ENCODE measurements around the gene MRI1. TPM values are rescaled to one million over a fixed set of nuclear protein-coding genes. Genes with fewer than 3 reads are reported as not detected.
A peak's percentile ranks its signal among the peaks of the same experiment; 100 is the strongest.

MRI1 gene
- total RNA-seq, 2 experiments from 2014 or later, result 35.8 to 38.2 TPM

DNA sequence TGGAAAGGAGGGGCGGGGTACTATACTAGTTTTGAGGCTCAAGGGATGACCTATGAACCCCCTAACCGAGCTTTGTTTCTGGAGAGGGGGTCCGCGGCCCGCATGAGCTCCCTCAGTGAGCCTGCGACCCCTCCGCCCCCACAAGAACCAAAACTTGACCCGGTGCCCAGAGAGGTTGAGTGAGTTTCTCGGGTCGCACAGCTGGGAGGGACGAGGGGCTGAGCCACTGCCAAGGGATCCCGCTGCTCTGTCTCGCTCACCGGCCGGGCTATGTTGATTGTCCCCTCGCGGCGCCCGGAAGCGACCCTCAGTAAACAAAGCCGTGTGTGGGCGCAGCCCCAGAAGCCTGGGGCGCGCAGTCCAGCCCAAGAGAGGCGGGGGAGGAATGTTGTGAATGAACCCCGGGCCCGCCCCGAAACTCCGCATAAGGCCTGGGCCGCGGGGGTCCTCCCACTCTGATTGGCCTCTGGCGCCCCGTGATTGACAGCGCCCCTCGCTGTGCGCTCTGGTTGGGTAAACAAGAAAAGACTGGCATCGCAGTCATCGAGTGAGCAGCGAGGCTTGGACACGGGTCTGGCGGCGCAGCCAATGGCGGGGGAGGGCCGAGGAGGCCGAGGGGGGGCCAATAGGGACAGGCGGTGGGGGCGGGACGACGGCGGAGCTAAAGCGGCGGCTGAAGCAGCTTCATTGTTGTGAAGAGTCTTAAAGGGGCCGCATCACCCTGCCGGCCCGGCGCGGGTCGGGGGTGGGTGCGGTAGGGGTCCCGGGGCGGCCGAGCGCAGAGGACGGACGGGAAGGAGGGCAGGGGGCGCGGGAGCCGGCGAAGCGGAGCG lies 30.7 kb downstream of the MRI1 start, which contains the start of gene ZSWIM4:
Gene ZSWIM4, plus strand, starts transcription at position 687 of the 833 bp plus-strand sequence. CDS start 206 bp downstream, outside the sequence.
- peak; percentile 98 for DNase-seq
- Mint-ChIP-seq H3K4me1 (peaks cover 24% of the 10 kb centered on the region), H3K27me3 (no peaks in the 10 kb centered on the region), H3K4me3 (peak within 1 kb of the TSS; percentile 98), H3K9me3 (no peaks in the 10 kb centered on the region), H3K27ac (peak within 1 kb of the TSS; percentile 87), H3K36me3 (no peaks in the 10 kb centered on the region)

- Mint-ChIP-seq H3K9me3 (no peaks in the 10 kb centered on the region), H3K36me3 (no peaks in the 10 kb centered on the region), H3K4me3 (peak overlapping the region; percentile 87), H3K27ac (peak overlapping the region; percentile 65), H3K27me3 (no peaks in the 10 kb centered on the region), H3K4me1 (peaks cover 22% of the 10 kb centered on the region)
- no peak for DNase-seq
These were observed 31.4 kb downstream of the MRI1 start for GRCh38 chr19:13795595-13796300.

GRCh38 chr19:13796301-13797057 lies 32.2 kb downstream of the MRI1 start:
- Mint-ChIP-seq H3K27ac (peak overlapping the region; percentile 65), H3K9me3 (no peaks in the 10 kb centered on the region)
- DNase-seq, result no peak

DNA sequence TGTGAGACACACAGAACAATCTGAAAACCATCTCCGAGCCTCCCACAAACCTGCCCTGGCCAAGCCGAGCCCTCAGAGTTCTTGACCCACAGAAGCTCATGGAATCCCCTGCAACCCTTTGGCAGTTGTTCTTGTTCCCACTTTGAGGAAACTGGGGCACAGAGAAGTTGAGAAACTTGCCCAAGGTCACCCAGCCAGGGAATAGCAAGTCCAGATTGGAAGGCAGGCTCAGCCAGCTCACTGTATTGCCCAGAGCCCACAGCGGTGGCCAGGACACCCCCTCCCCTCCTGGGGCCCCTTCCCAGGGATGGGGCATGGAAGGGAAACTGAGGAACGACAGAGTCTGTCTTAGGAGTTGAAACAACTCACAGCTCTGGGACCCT lies 32.7 kb downstream of the MRI1 start:
- H3K4me3 Mint-ChIP-seq, result peak overlapping the region; percentile 87
- H3K4me1 Mint-ChIP-seq, result peaks cover 22% of the 10 kb centered on the region
- no peaks in the 10 kb centered on the region for H3K9me3 Mint-ChIP-seq
- H3K27me3 Mint-ChIP-seq, result no peaks in the 10 kb centered on the region
- H3K27ac Mint-ChIP-seq, result no peak overlapping the region
- no peak for DNase-seq
- H3K36me3 Mint-ChIP-seq, result no peaks in the 10 kb centered on the region

More at GRCh38 chr19:13796301-13797057, 32.2 kb downstream of the MRI1 start:
- peaks cover 22% of the 10 kb centered on the region for H3K4me1 Mint-ChIP-seq
- H3K36me3 Mint-ChIP-seq, result no peaks in the 10 kb centered on the region
- H3K4me3 Mint-ChIP-seq, result peak overlapping the region; percentile 87
- H3K27me3 Mint-ChIP-seq, result no peaks in the 10 kb centered on the region

GRCh38 chr19:13797870-13798269 lies 33.5 kb downstream of the MRI1 start:
- Mint-ChIP-seq H3K27me3 (no peaks in the 10 kb centered on the region), H3K27ac (no peak overlapping the region)

GRCh38 chr19:13799669-13800068 lies 35.3 kb downstream of the MRI1 start:
- H3K36me3 Mint-ChIP-seq, result no peaks in the 10 kb centered on the region
- DNase-seq, result no peak
- H3K27ac Mint-ChIP-seq, result no peak overlapping the region
- peaks cover 18% of the 10 kb centered on the region for H3K4me1 Mint-ChIP-seq
- no peaks in the 10 kb centered on the region for H3K9me3 Mint-ChIP-seq
- H3K4me3 Mint-ChIP-seq, result no peak overlapping the region
- no peaks in the 10 kb centered on the region for H3K27me3 Mint-ChIP-seq

More at GRCh38 chr19:13797870-13798269, 33.5 kb downstream of the MRI1 start:
- DNase-seq, result no peak
- Mint-ChIP-seq H3K36me3 (no peaks in the 10 kb centered on the region), H3K9me3 (no peaks in the 10 kb centered on the region), H3K4me3 (no peak overlapping the region), H3K4me1 (peaks cover 22% of the 10 kb centered on the region)

DNA sequence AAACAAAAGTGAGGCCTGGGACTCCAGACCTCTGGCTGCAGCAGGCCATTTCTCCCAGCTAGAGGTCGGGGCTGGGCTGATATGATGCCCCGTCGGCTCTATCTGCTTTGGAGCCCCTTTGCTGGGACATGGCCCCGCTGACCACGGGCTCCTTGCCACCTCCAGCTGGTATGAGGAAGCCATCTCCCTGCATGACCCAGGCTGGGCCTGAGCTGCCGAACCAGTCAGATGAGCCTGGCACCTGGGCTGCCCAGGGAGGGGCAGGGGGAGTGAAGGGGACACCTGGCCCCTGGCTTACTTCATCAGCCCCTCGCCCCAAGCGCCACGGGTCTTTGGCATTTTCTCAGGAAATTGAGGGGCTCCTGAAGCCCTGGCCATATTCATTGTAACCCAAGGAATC lies 38.7 kb downstream of the MRI1 start:
- no peaks in the 10 kb centered on the region for H3K27me3 Mint-ChIP-seq
- no peaks in the 10 kb centered on the region for H3K9me3 Mint-ChIP-seq
- H3K4me3 Mint-ChIP-seq, result no peak overlapping the region
- H3K27ac Mint-ChIP-seq, result no peak overlapping the region
- H3K4me1 Mint-ChIP-seq, result peaks cover under 1% of the 10 kb centered on the region
- H3K36me3 Mint-ChIP-seq, result no peaks in the 10 kb centered on the region
- DNase-seq, result no peak

GRCh38 chr19:13804830-13805683 lies 40.7 kb downstream of the MRI1 start:
- peak; percentile 22 for DNase-seq
- no peaks in the 10 kb centered on the region for H3K27me3 Mint-ChIP-seq
- no peaks in the 10 kb centered on the region for H3K9me3 Mint-ChIP-seq
- no peak overlapping the region for H3K4me3 Mint-ChIP-seq
- H3K4me1 Mint-ChIP-seq, result no peaks in the 10 kb centered on the region
- H3K36me3 Mint-ChIP-seq, result no peaks in the 10 kb centered on the region
- H3K27ac Mint-ChIP-seq, result no peak overlapping the region

DNA sequence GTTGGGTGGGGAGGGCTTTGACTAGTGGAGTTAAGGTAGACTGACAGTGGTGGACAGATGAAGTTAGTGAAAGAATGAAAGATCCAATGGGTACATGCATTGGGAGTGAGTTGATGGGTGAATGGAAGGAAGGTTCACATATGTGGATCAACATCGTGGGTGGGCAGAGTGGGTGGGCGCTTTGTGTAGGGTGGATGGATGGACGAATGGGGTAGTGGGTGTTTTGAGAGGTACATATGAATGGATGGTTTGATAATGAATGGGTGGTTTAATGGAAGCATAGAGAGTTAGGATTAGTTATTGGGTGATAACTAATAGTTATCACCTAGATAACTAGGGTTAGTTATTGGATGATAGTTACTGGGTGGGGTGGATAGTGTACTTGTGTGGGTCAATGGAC lies 42.4 kb downstream of the MRI1 start:
- H3K4me1 Mint-ChIP-seq, result no peaks in the 10 kb centered on the region
- DNase-seq, result no peak
- H3K4me3 Mint-ChIP-seq, result no peak overlapping the region
- H3K9me3 Mint-ChIP-seq, result no peaks in the 10 kb centered on the region
- no peak overlapping the region for H3K27ac Mint-ChIP-seq
- H3K27me3 Mint-ChIP-seq, result no peaks in the 10 kb centered on the region
- no peaks in the 10 kb centered on the region for H3K36me3 Mint-ChIP-seq

GRCh38 chr19:13807421-13808021 lies 43.2 kb downstream of the MRI1 start:
- Mint-ChIP-seq H3K27ac (no peak overlapping the region), H3K9me3 (no peaks in the 10 kb centered on the region), H3K36me3 (no peaks in the 10 kb centered on the region), H3K4me3 (no peak overlapping the region), H3K4me1 (no peaks in the 10 kb centered on the region), H3K27me3 (no peaks in the 10 kb centered on the region)
- no peak for DNase-seq

GRCh38 chr19:13808856-13809255 lies 44.5 kb downstream of the MRI1 start:
- Mint-ChIP-seq H3K36me3 (peaks cover 4% of the 10 kb centered on the region), H3K4me3 (no peak overlapping the region), H3K27ac (no peak overlapping the region), H3K4me1 (no peaks in the 10 kb centered on the region), H3K27me3 (no peaks in the 10 kb centered on the region), H3K9me3 (no peaks in the 10 kb centered on the region)
- DNase-seq, result no peak

- H3K9me3 Mint-ChIP-seq, result no peaks in the 10 kb centered on the region
- no peak overlapping the region for H3K4me3 Mint-ChIP-seq
- H3K4me1 Mint-ChIP-seq, result peaks cover 2% of the 10 kb centered on the region
- H3K27me3 Mint-ChIP-seq, result no peaks in the 10 kb centered on the region
- H3K27ac Mint-ChIP-seq, result no peak overlapping the region
- DNase-seq, result no peak
- H3K36me3 Mint-ChIP-seq, result peaks cover 6% of the 10 kb centered on the region
These were observed 48.2 kb downstream of the MRI1 start for GRCh38 chr19:13812544-13812943.

DNA sequence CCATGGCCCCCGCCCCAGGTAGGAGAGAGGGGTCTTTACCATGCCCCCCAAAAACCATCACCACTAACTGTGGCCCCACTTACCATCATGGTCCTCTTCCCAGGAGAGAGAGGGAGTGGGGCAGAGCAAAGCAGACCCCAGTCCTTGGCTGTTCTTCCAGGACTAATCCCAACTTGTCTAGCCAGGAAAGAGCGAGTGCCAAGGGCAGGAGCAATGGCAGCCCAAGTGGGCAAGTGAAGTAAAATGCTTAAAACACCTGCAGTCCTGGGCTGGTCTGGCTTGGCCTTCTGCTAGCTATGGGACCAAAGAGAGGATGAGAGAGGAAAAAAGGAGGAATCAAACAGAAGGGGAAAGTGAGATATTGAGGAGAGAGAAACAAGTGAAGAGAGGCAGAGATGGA lies 48.8 kb downstream of the MRI1 start:
- Mint-ChIP-seq H3K36me3 (peaks cover 6% of the 10 kb centered on the region), H3K27ac (no peak overlapping the region), H3K4me1 (peaks cover 2% of the 10 kb centered on the region), H3K27me3 (no peaks in the 10 kb centered on the region), H3K4me3 (no peak overlapping the region), H3K9me3 (no peaks in the 10 kb centered on the region)
- no peak for DNase-seq

GRCh38 chr19:13814550-13814949 lies 50.2 kb downstream of the MRI1 start:
- H3K36me3 Mint-ChIP-seq, result peaks cover 8% of the 10 kb centered on the region

More at GRCh38 chr19:13814550-13814949, 50.2 kb downstream of the MRI1 start:
- no peaks in the 10 kb centered on the region for H3K27me3 Mint-ChIP-seq
- H3K9me3 Mint-ChIP-seq, result no peaks in the 10 kb centered on the region
- DNase-seq, result no peak
- peaks cover 2% of the 10 kb centered on the region for H3K4me1 Mint-ChIP-seq
- no peak overlapping the region for H3K27ac Mint-ChIP-seq
- no peak overlapping the region for H3K4me3 Mint-ChIP-seq
